AG09319 (cell line): ENCODE data around the gene TIAM2.

ENCODE experiments used
- DNase-seq: peaks from one replicate; pipeline ENCODE4 v3.0.0-alpha.2; 2010; ENCODE audit warnings: low read depth; ENCODE audit errors: extremely low read depth
- CTCF ChIP-seq: IDR thresholded peaks from 2 replicates; pipeline ENCODE4 v1.5.1; 2011; ENCODE audit warnings: low read depth, mild to moderate bottlenecking, inconsistent platforms, low read length, moderate library complexity

Gene TIAM2

GRCh38 chr6:154993026-154993425, 2.1 kb upstream of the TIAM2 start:
- DNase-seq: no peak
- no peak for TF ChIP-seq CTCF

GRCh38 chr6:154993710-154994109, 1.4 kb upstream of the TIAM2 start:
- no peak for TF ChIP-seq CTCF
- DNase-seq: no peak

- DNase-seq: no peak
- no peak for TF ChIP-seq CTCF
Measured at GRCh38 chr6:154994836-154995253, 270 bp upstream of the TIAM2 start.

GRCh38 chr6:154996016-154996590, 988 bp downstream of the TIAM2 start:
- no peak for TF ChIP-seq CTCF
- no peak for DNase-seq

GRCh38 chr6:154996841-154997311, 1.8 kb downstream of the TIAM2 start:
- DNase-seq: no peak
- no peak for TF ChIP-seq CTCF

- DNase-seq: no peak
- no peak for TF ChIP-seq CTCF
Measured at GRCh38 chr6:154998855-154999254, 3.7 kb downstream of the TIAM2 start.

GRCh38 chr6:155001482-155001881, 6.4 kb downstream of the TIAM2 start:
- TF ChIP-seq CTCF: no peak
- DNase-seq: no peak
